Fibroblast of skin of back (primary cell): ENCODE results near the gene ANXA8. TPM values are rescaled to one million over a fixed set of nuclear protein-coding genes. Genes with fewer than 3 reads are reported as not detected.
"Not testable (repeated sequence)": the region's sequence is repeated elsewhere in the genome, so short reads cannot be mapped to it uniquely, and the experiment has no call there.

Source experiments
- DNase-seq: peaks from one replicate; pipeline ENCODE4 v3.0.0-alpha.2; 2013
- polyA plus RNA-seq, 2 experiments: library from polyadenylated mRNA; unstranded; fragments of 120-200 nt; gene quantifications; one replicate each; pipeline ENCODE4 v1.2.1, GENCODE V29; 2013; ENCODE audit not compliant: insufficient read length in 2 of 2

ANXA8 gene
- polyA plus RNA-seq (2013, experiment 1 of 2; ENCODE audit: insufficient read length), result 0.48 TPM
- polyA plus RNA-seq (2013, experiment 2 of 2; ENCODE audit: insufficient read length), result 0.37 TPM

- not testable (repeated sequence) for DNase-seq
Measured at GRCh38 chr10:47483923-47484322, at the start of gene ANXA8. Gene ANXA8 (minus strand): TSS chr10:47484115. CDS start chr10:47483933, 182 bp downstream.

- not testable (repeated sequence) for DNase-seq
Measured at GRCh38 chr10:47523475-47523874, 39.6 kb upstream of the ANXA8 start, which contains the start of gene AGAP9. Gene AGAP9 (minus strand): TSS chr10:47523638. CDS start chr10:47523526, 112 bp downstream.

- DNase-seq, result not testable (repeated sequence)
Measured at GRCh38 chr10:47502313-47502712, 18.4 kb upstream of the ANXA8 start.

- not testable (repeated sequence) for DNase-seq
Measured at GRCh38 chr10:47494226-47494625, 10.3 kb upstream of the ANXA8 start.

GRCh38 chr10:47491600-47491999 is 7.7 kb upstream of the ANXA8 start, which contains the start of gene FAM25G:
Gene FAM25G (minus strand): TSS chr10:47491700. CDS start chr10:47491674, 26 bp downstream.
- DNase-seq, result not testable (repeated sequence)

- DNase-seq, result not testable (repeated sequence)
Measured at GRCh38 chr10:47489630-47490029, 5.7 kb upstream of the ANXA8 start.

- DNase-seq, result peak; percentile 75
Measured at GRCh38 chr10:47485943-47486342, 2.0 kb upstream of the ANXA8 start.

GRCh38 chr10:47484786-47485185 is 871 bp upstream of the ANXA8 start:
- not testable (repeated sequence) for DNase-seq

- DNase-seq, result not testable (repeated sequence)
Measured at GRCh38 chr10:47482367-47482766, 1.5 kb downstream of the ANXA8 start.

- DNase-seq, result not testable (repeated sequence)
Measured at GRCh38 chr10:47481768-47482181, 2.1 kb downstream of the ANXA8 start.

- peak; percentile 71 for DNase-seq
Measured at GRCh38 chr10:47481182-47481766, 2.6 kb downstream of the ANXA8 start.

GRCh38 chr10:47480133-47480532 is 3.8 kb downstream of the ANXA8 start:
- not testable (repeated sequence) for DNase-seq

GRCh38 chr10:47478114-47478513 is 5.8 kb downstream of the ANXA8 start:
- not testable (repeated sequence) for DNase-seq

- not testable (repeated sequence) for DNase-seq
Measured at GRCh38 chr10:47477078-47477477, 6.8 kb downstream of the ANXA8 start.

- DNase-seq, result not testable (repeated sequence)
Measured at GRCh38 chr10:47475101-47475500, 8.8 kb downstream of the ANXA8 start.

- not testable (repeated sequence) for DNase-seq
Measured at GRCh38 chr10:47473516-47473915, 10.4 kb downstream of the ANXA8 start.

GRCh38 chr10:47472647-47473046 is 11.3 kb downstream of the ANXA8 start:
- not testable (repeated sequence) for DNase-seq

GRCh38 chr10:47472072-47472471 is 11.8 kb downstream of the ANXA8 start:
- not testable (repeated sequence) for DNase-seq

- not testable (repeated sequence) for DNase-seq
Measured at GRCh38 chr10:47468731-47469528, 15.0 kb downstream of the ANXA8 start.

- not testable (repeated sequence) for DNase-seq
Measured at GRCh38 chr10:47467957-47468356, 16.0 kb downstream of the ANXA8 start.

GRCh38 chr10:47467458-47467857 is 16.5 kb downstream of the ANXA8 start:
- DNase-seq, result not testable (repeated sequence)

- not testable (repeated sequence) for DNase-seq
Measured at GRCh38 chr10:47465216-47465917, 18.5 kb downstream of the ANXA8 start.
